ENCODE measurements around the gene RLN1.

Gene RLN1

GRCh38 chr9:5355226-5355625 is 15.6 kb upstream of the RLN1 start:
- Histone ChIP-seq H3K9me3 (replicated peaks; ENCODE audit: insufficient read depth, low read length) (no peaks in the 10 kb centered on the region), H3F3A (ENCODE audit: insufficient read depth, low read length) (no peaks in the 10 kb centered on the region), H3K36me3 (replicated peaks; ENCODE audit: insufficient read depth, low read length) (no peaks in the 10 kb centered on the region), H4K20me1 (ENCODE audit: insufficient read depth, low read length) (no peaks in the 10 kb centered on the region), H3K4me2 (ENCODE audit: low read depth, low read length) (no peak overlapping the region), H3K79me2 (ENCODE audit: low read length) (no peaks in the 10 kb centered on the region), H3K27me3 (replicated peaks; ENCODE audit: insufficient read depth, low read length) (no peaks in the 10 kb centered on the region), H3K9me2 (replicated peaks; ENCODE audit: insufficient read depth, low read length) (no peaks in the 10 kb centered on the region), H3K27ac (ENCODE audit: low read length) (no peak overlapping the region), H3K9ac (ENCODE audit: low read length) (no peak overlapping the region), H3K4me1 (ENCODE audit: low read length) (0 out of 2 replicates have a peak, but pooled peaks cover 7% of the 10 kb centered on the region), H3K4me3 (ENCODE audit: low read length) (no peak overlapping the region), H2AFZ (ENCODE audit: low read length) (no peak overlapping the region)
- TF ChIP-seq CTCF (IDR thresholded peaks at IDR 0.05; ENCODE audit: low read length), result no peak
- no peak for TF ChIP-seq EZH2 (optimal IDR thresholded peaks at IDR 0.05; ENCODE audit: low read depth, low read length)
- no peak for TF ChIP-seq EZH2phosphoT487 (IDR thresholded peaks at IDR 0.05; ENCODE audit: low read length)
- no peak for DNase-seq

- 0 out of 2 replicates have a peak, but pooled peaks cover 7% of the 10 kb centered on the region for H3K4me1 ChIP-seq (ENCODE audit: low read length)
Measured at GRCh38 chr9:5354184-5354583, 14.5 kb upstream of the RLN1 start.

GRCh38 chr9:5352637-5353248 is 13.1 kb upstream of the RLN1 start:
- H4K20me1 ChIP-seq (ENCODE audit: insufficient read depth, low read length), result no peaks in the 10 kb centered on the region
- no peak overlapping the region for H3K27ac ChIP-seq (ENCODE audit: low read length)
- no peak for DNase-seq
- H3K4me3 ChIP-seq (ENCODE audit: low read length), result no peak overlapping the region
- H2AFZ ChIP-seq (ENCODE audit: low read length), result no peak overlapping the region
- no peak overlapping the region for H3K9ac ChIP-seq (ENCODE audit: low read length)
- no peaks in the 10 kb centered on the region for H3F3A ChIP-seq (ENCODE audit: insufficient read depth, low read length)
- H3K4me2 ChIP-seq (ENCODE audit: low read depth, low read length), result 0 out of 2 replicates have a peak overlapping the region, but pooled peaks have one; percentile 2
- 0 out of 2 replicates have a peak, but pooled peaks cover 7% of the 10 kb centered on the region for H3K4me1 ChIP-seq (ENCODE audit: low read length)
- H3K27me3 ChIP-seq (replicated peaks; ENCODE audit: insufficient read depth, low read length), result no peaks in the 10 kb centered on the region
- H3K36me3 ChIP-seq (replicated peaks; ENCODE audit: insufficient read depth, low read length), result no peaks in the 10 kb centered on the region
- H3K9me2 ChIP-seq (replicated peaks; ENCODE audit: insufficient read depth, low read length), result no peaks in the 10 kb centered on the region
- H3K9me3 ChIP-seq (replicated peaks; ENCODE audit: insufficient read depth, low read length), result no peaks in the 10 kb centered on the region
- TF ChIP-seq CTCF (IDR thresholded peaks at IDR 0.05; ENCODE audit: low read length), result no peak
- no peak for TF ChIP-seq EZH2 (optimal IDR thresholded peaks at IDR 0.05; ENCODE audit: low read depth, low read length)
- no peaks in the 10 kb centered on the region for H3K79me2 ChIP-seq (ENCODE audit: low read length)

More at GRCh38 chr9:5354184-5354583, 14.5 kb upstream of the RLN1 start:
- no peak overlapping the region for H3K4me2 ChIP-seq (ENCODE audit: low read depth, low read length)
- no peaks in the 10 kb centered on the region for H3K36me3 ChIP-seq (replicated peaks; ENCODE audit: insufficient read depth, low read length)
- no peaks in the 10 kb centered on the region for H3F3A ChIP-seq (ENCODE audit: insufficient read depth, low read length)
- TF ChIP-seq EZH2phosphoT487 (IDR thresholded peaks at IDR 0.05; ENCODE audit: low read length) (no peak), EZH2 (optimal IDR thresholded peaks at IDR 0.05; ENCODE audit: low read depth, low read length) (no peak), CTCF (IDR thresholded peaks at IDR 0.05; ENCODE audit: low read length) (no peak)
- no peaks in the 10 kb centered on the region for H3K9me2 ChIP-seq (replicated peaks; ENCODE audit: insufficient read depth, low read length)
- no peak overlapping the region for H3K27ac ChIP-seq (ENCODE audit: low read length)
- DNase-seq, result no peak
- no peak overlapping the region for H3K4me3 ChIP-seq (ENCODE audit: low read length)
- H3K79me2 ChIP-seq (ENCODE audit: low read length), result no peaks in the 10 kb centered on the region
- H3K27me3 ChIP-seq (replicated peaks; ENCODE audit: insufficient read depth, low read length), result no peaks in the 10 kb centered on the region
- H3K9me3 ChIP-seq (replicated peaks; ENCODE audit: insufficient read depth, low read length), result no peaks in the 10 kb centered on the region
- no peak overlapping the region for H2AFZ ChIP-seq (ENCODE audit: low read length)
- H3K9ac ChIP-seq (ENCODE audit: low read length), result no peak overlapping the region
- no peaks in the 10 kb centered on the region for H4K20me1 ChIP-seq (ENCODE audit: insufficient read depth, low read length)

Measured in MM.1S (cell line).